ENCODE data around the gene CD59.

Gene CD59

DNA sequence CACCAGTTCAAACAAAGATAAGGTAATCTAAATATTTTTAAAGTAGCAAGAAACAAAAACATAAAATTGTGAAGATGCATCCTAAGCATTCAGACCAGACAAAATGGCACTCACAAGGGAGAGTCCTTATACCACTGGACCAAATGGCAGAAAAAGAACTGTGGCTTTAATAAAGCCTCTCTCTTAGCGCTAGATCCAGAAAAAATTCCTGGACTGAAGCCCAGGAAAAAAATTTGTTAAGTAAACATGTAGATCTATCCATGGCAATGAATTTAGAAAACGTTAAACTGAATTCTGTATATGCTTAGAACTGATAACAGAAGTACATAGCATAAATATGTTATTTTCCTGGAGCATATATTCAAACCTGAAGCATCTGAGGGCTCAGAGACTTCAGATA lies 11.8 kb upstream of the CD59 start:
- Histone ChIP-seq H3K27me3 (replicated peaks; ENCODE audit: control insufficient read depth, insufficient read depth, low read length, poor library complexity, severe bottlenecking) (no peaks in the 10 kb centered on the region), H3K4me1 (ENCODE audit: control insufficient read depth, insufficient read depth, low read length, poor library complexity, severe bottlenecking) (no peaks in the 10 kb centered on the region), H3K36me3 (ENCODE audit: control insufficient read depth, insufficient read depth, low read length) (peaks cover 52% of the 10 kb centered on the region), H3K27ac (ENCODE audit: insufficient read depth, low read length, poor library complexity, severe bottlenecking) (no peak overlapping the region), H3K9me3 (ENCODE audit: control insufficient read depth, low read length) (no peaks in the 10 kb centered on the region), H3K4me3 (ENCODE audit: insufficient read depth, low read depth, low read length, poor library complexity, severe bottlenecking) (no peak overlapping the region)
- no peak for DNase-seq

- Histone ChIP-seq H3K4me3 (ENCODE audit: insufficient read depth, low read depth, low read length, poor library complexity, severe bottlenecking) (no peak overlapping the region), H3K4me1 (ENCODE audit: control insufficient read depth, insufficient read depth, low read length, poor library complexity, severe bottlenecking) (no peaks in the 10 kb centered on the region), H3K27ac (ENCODE audit: insufficient read depth, low read length, poor library complexity, severe bottlenecking) (no peak overlapping the region), H3K36me3 (ENCODE audit: control insufficient read depth, insufficient read depth, low read length) (peaks cover 32% of the 10 kb centered on the region), H3K9me3 (ENCODE audit: control insufficient read depth, low read length) (no peaks in the 10 kb centered on the region), H3K27me3 (replicated peaks; ENCODE audit: control insufficient read depth, insufficient read depth, low read length, poor library complexity, severe bottlenecking) (no peaks in the 10 kb centered on the region)
- DNase-seq = no peak
These were observed 7.1 kb upstream of the CD59 start for GRCh38 chr11:33743291-33743690.

- no peak for DNase-seq
These were observed 6.1 kb upstream of the CD59 start for GRCh38 chr11:33742249-33742851.

GRCh38 chr11:33741806-33742205 lies 5.6 kb upstream of the CD59 start:
- H3K9me3 ChIP-seq (ENCODE audit: control insufficient read depth, low read length) = no peaks in the 10 kb centered on the region
- no peaks in the 10 kb centered on the region for H3K4me1 ChIP-seq (ENCODE audit: control insufficient read depth, insufficient read depth, low read length, poor library complexity, severe bottlenecking)
- H3K27ac ChIP-seq (ENCODE audit: insufficient read depth, low read length, poor library complexity, severe bottlenecking) = no peak overlapping the region
- H3K4me3 ChIP-seq (ENCODE audit: insufficient read depth, low read depth, low read length, poor library complexity, severe bottlenecking) = no peak overlapping the region
- no peaks in the 10 kb centered on the region for H3K27me3 ChIP-seq (replicated peaks; ENCODE audit: control insufficient read depth, insufficient read depth, low read length, poor library complexity, severe bottlenecking)
- no peak for DNase-seq
- peaks cover 25% of the 10 kb centered on the region for H3K36me3 ChIP-seq (ENCODE audit: control insufficient read depth, insufficient read depth, low read length)

More at GRCh38 chr11:33742249-33742851, 6.1 kb upstream of the CD59 start:
- Histone ChIP-seq H3K27me3 (replicated peaks; ENCODE audit: control insufficient read depth, insufficient read depth, low read length, poor library complexity, severe bottlenecking) (no peaks in the 10 kb centered on the region), H3K9me3 (ENCODE audit: control insufficient read depth, low read length) (no peaks in the 10 kb centered on the region), H3K27ac (ENCODE audit: insufficient read depth, low read length, poor library complexity, severe bottlenecking) (no peak overlapping the region), H3K36me3 (ENCODE audit: control insufficient read depth, insufficient read depth, low read length) (peaks cover 29% of the 10 kb centered on the region), H3K4me3 (ENCODE audit: insufficient read depth, low read depth, low read length, poor library complexity, severe bottlenecking) (no peak overlapping the region), H3K4me1 (ENCODE audit: control insufficient read depth, insufficient read depth, low read length, poor library complexity, severe bottlenecking) (no peaks in the 10 kb centered on the region)

DNA sequence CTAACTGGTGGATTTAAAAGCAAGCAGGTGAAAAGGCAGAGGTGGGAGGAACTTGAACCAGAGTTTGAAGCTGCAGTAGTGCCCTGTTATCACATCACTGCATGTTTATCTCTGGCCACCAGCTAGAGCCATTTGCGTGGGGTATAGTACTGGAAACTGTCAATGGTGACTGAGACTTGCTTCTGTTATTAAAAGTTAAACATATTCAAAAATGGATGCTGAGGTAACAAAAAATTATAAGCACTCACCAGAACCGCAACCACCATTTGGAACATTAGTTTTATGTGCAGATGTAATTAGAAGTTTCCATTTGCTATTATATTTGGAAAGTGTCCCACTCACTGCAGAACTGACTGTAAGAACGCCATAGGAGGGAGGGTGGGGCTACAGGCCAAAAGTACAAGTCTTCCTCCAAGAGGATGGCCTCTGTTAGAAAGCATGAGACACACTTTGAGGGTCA lies 1.2 kb upstream of the CD59 start:
- Histone ChIP-seq H3K27me3 (replicated peaks; ENCODE audit: control insufficient read depth, insufficient read depth, low read length, poor library complexity, severe bottlenecking) (no peaks in the 10 kb centered on the region), H3K27ac (ENCODE audit: insufficient read depth, low read length, poor library complexity, severe bottlenecking) (no peak overlapping the region), H3K9me3 (ENCODE audit: control insufficient read depth, low read length) (no peaks in the 10 kb centered on the region), H3K36me3 (ENCODE audit: control insufficient read depth, insufficient read depth, low read length) (no peaks in the 10 kb centered on the region), H3K4me3 (ENCODE audit: insufficient read depth, low read depth, low read length, poor library complexity, severe bottlenecking) (no peak overlapping the region), H3K4me1 (ENCODE audit: control insufficient read depth, insufficient read depth, low read length, poor library complexity, severe bottlenecking) (peaks cover 9% of the 10 kb centered on the region)
- no peak for DNase-seq

DNA sequence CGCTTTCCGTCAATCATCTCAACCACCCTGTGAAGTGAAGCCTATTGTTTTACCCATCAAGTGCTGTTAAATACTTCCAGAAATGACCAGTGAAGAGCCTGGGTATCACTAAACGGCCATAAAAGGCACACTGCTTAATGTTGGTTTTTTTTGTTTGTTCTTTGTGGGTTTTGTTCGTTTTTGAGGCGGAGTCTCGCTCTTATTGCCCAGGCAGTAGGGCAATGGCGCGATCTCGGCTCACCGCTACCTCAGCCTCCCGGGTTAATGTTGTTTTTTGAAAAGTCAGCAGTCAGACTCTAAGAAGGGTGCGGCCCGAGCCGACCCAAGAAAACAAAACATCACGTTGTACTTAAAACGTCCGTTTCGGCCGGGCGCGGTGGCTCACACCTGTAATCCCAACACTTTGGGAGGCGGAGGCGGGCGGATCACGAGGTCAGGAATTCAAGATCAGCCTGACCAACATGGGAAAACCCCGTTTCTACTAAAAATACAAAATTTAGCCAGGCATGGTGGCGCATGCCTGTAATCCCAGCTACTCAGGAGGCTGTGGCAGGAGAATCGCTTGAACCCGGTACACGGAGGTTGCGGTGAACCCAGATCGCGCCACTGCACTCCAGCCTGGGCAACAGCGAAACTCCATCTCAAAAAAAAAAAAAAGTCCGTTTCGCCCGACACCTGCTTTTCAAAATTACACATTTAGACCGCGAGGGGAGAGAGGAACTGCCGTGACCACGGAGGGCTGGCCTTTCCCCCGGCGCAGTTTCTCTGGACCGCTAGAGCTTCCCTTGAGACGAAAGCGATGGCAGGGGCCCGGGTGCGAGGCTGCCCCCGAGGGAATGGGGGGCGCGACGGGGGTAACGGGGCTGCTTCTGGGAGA lies 714 bp downstream of the CD59 start:
- no peaks in the 10 kb centered on the region for H3K27me3 ChIP-seq (replicated peaks; ENCODE audit: control insufficient read depth, insufficient read depth, low read length, poor library complexity, severe bottlenecking)
- no peaks in the 10 kb centered on the region for H3K36me3 ChIP-seq (ENCODE audit: control insufficient read depth, insufficient read depth, low read length)
- DNase-seq = peak; percentile 24 to 32 (median 28)
- H3K4me3 ChIP-seq (ENCODE audit: insufficient read depth, low read depth, low read length, poor library complexity, severe bottlenecking) = peak overlapping the region; percentile 87
- H3K9me3 ChIP-seq (ENCODE audit: control insufficient read depth, low read length) = no peaks in the 10 kb centered on the region
- H3K27ac ChIP-seq (ENCODE audit: insufficient read depth, low read length, poor library complexity, severe bottlenecking) = peak overlapping the region; percentile 77
- peaks cover 9% of the 10 kb centered on the region for H3K4me1 ChIP-seq (ENCODE audit: control insufficient read depth, insufficient read depth, low read length, poor library complexity, severe bottlenecking)

- Histone ChIP-seq H3K27ac (ENCODE audit: insufficient read depth, low read length, poor library complexity, severe bottlenecking) (peak overlapping the region; percentile 77), H3K27me3 (replicated peaks; ENCODE audit: control insufficient read depth, insufficient read depth, low read length, poor library complexity, severe bottlenecking) (no peaks in the 10 kb centered on the region), H3K4me1 (ENCODE audit: control insufficient read depth, insufficient read depth, low read length, poor library complexity, severe bottlenecking) (peaks cover 9% of the 10 kb centered on the region), H3K36me3 (ENCODE audit: control insufficient read depth, insufficient read depth, low read length) (no peaks in the 10 kb centered on the region), H3K4me3 (ENCODE audit: insufficient read depth, low read depth, low read length, poor library complexity, severe bottlenecking) (peak overlapping the region; percentile 87), H3K9me3 (ENCODE audit: control insufficient read depth, low read length) (no peaks in the 10 kb centered on the region)
- DNase-seq = no peak
These were observed 1.6 kb downstream of the CD59 start for GRCh38 chr11:33734441-33735270.

- Histone ChIP-seq H3K9me3 (ENCODE audit: control insufficient read depth, low read length) (no peaks in the 10 kb centered on the region), H3K4me1 (ENCODE audit: control insufficient read depth, insufficient read depth, low read length, poor library complexity, severe bottlenecking) (peaks cover 9% of the 10 kb centered on the region), H3K27me3 (replicated peaks; ENCODE audit: control insufficient read depth, insufficient read depth, low read length, poor library complexity, severe bottlenecking) (no peaks in the 10 kb centered on the region), H3K36me3 (ENCODE audit: control insufficient read depth, insufficient read depth, low read length) (no peaks in the 10 kb centered on the region), H3K4me3 (ENCODE audit: insufficient read depth, low read depth, low read length, poor library complexity, severe bottlenecking) (no peak overlapping the region), H3K27ac (ENCODE audit: insufficient read depth, low read length, poor library complexity, severe bottlenecking) (no peak overlapping the region)
- DNase-seq = no peak
These were observed 2.2 kb downstream of the CD59 start for GRCh38 chr11:33733980-33734379.

GRCh38 chr11:33731723-33732531 lies 4.3 kb downstream of the CD59 start:
- Histone ChIP-seq H3K27ac (ENCODE audit: insufficient read depth, low read length, poor library complexity, severe bottlenecking) (no peak overlapping the region), H3K27me3 (replicated peaks; ENCODE audit: control insufficient read depth, insufficient read depth, low read length, poor library complexity, severe bottlenecking) (no peaks in the 10 kb centered on the region), H3K4me3 (ENCODE audit: insufficient read depth, low read depth, low read length, poor library complexity, severe bottlenecking) (no peak overlapping the region), H3K4me1 (ENCODE audit: control insufficient read depth, insufficient read depth, low read length, poor library complexity, severe bottlenecking) (peaks cover 9% of the 10 kb centered on the region), H3K36me3 (ENCODE audit: control insufficient read depth, insufficient read depth, low read length) (no peaks in the 10 kb centered on the region), H3K9me3 (ENCODE audit: control insufficient read depth, low read length) (no peaks in the 10 kb centered on the region)
- DNase-seq = no peak
